IPS-18a (cell line): ENCODE data around the gene ANXA6.

Experiments used
- H3K27ac ChIP-seq: one replicate; pipeline ENCODE4 v1.5.1; 2013; ENCODE audit warnings: low read length
- H3K27me3 ChIP-seq: one replicate; pipeline ENCODE4 v1.6.1; 2013; ENCODE audit warnings: mild to moderate bottlenecking, low read length; ENCODE audit not compliant: control insufficient read depth, insufficient read depth
- H3K36me3 ChIP-seq: one replicate; pipeline ENCODE4 v1.6.1; 2013; ENCODE audit warnings: low read depth, low read length; ENCODE audit not compliant: control insufficient read depth
- H3K4me1 ChIP-seq: one replicate; pipeline ENCODE4 v1.6.1; 2013; ENCODE audit warnings: low read depth, low read length; ENCODE audit not compliant: control insufficient read depth
- H3K4me3 ChIP-seq: one replicate; pipeline ENCODE4 v1.5.1; 2013; ENCODE audit warnings: low read length
- H3K9ac ChIP-seq: one replicate; pipeline ENCODE4 v1.6.1; 2013; ENCODE audit warnings: mild to moderate bottlenecking, low read length, moderate library complexity
- H3K9me3 ChIP-seq: one replicate; pipeline ENCODE4 v1.6.1; 2013; ENCODE audit warnings: low read depth, low read length; ENCODE audit not compliant: control insufficient read depth

Gene ANXA6

DNA sequence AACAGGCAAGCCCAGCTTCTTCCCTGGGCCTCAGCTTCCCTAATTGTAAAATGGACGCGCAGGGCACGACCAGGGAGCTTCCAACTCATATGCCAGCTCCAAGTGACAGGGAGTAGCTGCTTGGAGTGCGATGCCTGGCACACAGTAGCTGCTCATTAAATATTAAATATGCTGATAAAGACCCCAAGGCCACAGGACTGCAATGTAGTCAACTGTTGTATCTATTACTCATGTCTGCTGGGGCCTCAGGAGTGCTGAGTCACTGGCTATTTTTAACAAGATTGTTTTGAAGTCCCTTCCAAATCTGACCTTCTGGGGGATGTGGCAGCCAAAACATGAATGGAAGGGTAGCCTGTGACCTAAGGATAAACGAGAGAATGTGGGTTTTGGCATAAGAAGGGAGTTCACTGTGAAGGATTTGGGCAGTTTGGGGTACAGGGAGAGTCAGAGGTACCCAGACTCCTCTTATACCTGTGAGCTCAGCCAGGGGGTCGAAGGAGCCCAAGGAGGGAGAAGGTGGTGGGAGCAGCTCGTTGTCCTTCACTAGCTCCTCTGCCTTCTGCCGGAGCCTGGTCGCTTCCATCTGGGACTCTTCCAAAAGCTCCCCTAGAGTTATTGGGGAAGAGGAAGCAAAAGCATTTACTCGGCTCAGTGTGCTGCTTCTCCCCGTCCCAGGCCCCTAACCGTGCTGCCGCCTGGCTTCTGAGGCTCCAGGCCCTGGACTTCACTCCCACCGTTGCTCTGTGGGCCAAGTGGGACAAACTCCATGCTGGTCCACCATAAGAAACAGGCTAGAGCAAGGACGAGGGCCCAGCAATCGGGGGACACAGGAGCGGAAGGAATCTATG, 94.2 kb downstream of the ANXA6 start:
- no peaks in the 10 kb centered on the region for H3K27me3 ChIP-seq
- no peak overlapping the region for H3K4me3 ChIP-seq
- no peaks in the 10 kb centered on the region for H3K9me3 ChIP-seq
- no peaks in the 10 kb centered on the region for H3K4me1 ChIP-seq
- H3K36me3 ChIP-seq, result peaks cover 10% of the 10 kb centered on the region
- H3K9ac ChIP-seq, result no peak overlapping the region
- H3K27ac ChIP-seq, result no peak overlapping the region

DNA sequence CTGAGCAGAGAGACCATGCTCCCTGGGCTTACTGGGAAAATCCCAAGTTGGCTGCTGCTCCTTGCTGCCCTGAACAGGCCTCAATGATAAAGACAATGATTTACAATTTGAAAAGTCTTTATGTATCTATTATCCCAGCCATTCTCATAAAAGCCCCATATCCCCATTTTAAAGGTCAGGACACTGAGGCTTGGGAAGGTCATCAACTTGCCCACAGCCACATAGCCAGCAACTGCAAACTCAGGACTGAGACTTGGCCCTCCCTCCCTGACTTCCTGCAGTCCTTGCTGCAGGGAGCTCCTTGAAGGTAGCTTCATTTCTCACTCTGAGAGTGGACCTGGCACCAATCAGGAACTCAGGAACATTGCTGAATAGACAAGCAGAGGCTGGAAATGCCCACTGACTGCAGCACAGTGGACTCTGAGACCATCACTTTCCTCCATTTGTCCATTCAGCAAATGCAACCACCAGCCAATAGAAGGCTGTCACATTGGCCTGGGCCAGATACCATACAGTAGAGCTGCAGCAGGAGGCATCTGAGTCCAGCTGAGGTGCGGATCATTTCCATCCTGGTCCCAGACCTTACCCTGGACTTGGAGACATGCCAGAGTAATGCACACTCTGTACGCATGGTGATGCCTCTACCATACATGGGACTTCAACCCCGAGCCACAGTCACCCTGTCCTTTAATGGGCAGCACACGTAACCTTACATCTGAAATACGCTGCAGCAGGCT, 95.0 kb downstream of the ANXA6 start:
- Histone ChIP-seq H3K9ac (no peak overlapping the region), H3K9me3 (no peaks in the 10 kb centered on the region), H3K4me3 (no peak overlapping the region), H3K27me3 (no peaks in the 10 kb centered on the region), H3K36me3 (peaks cover 10% of the 10 kb centered on the region), H3K27ac (no peak overlapping the region), H3K4me1 (no peaks in the 10 kb centered on the region)

DNA sequence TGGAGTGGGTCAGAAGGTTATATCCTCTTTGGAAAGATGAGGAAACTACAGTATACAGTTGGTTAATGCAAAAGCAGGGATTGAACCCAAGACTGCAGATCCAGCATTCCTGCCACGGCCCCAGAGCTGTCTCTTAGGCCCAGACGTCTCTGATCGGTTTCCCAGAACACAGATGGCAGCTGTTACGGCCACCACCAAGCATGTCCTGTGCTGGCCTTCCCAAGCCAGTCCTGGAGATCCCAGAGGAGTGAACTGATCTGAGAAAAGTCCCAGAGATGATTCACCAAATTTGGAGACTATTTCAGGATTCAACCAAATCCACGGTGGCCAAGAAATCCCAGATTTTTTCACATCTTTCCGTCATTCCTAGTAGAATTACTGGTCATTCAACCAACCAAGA, 96.8 kb downstream of the ANXA6 start:
- Histone ChIP-seq H3K4me1 (no peaks in the 10 kb centered on the region), H3K4me3 (no peak overlapping the region), H3K36me3 (peaks cover 10% of the 10 kb centered on the region), H3K9ac (no peak overlapping the region), H3K27me3 (no peaks in the 10 kb centered on the region), H3K9me3 (no peaks in the 10 kb centered on the region), H3K27ac (no peak overlapping the region)

DNA sequence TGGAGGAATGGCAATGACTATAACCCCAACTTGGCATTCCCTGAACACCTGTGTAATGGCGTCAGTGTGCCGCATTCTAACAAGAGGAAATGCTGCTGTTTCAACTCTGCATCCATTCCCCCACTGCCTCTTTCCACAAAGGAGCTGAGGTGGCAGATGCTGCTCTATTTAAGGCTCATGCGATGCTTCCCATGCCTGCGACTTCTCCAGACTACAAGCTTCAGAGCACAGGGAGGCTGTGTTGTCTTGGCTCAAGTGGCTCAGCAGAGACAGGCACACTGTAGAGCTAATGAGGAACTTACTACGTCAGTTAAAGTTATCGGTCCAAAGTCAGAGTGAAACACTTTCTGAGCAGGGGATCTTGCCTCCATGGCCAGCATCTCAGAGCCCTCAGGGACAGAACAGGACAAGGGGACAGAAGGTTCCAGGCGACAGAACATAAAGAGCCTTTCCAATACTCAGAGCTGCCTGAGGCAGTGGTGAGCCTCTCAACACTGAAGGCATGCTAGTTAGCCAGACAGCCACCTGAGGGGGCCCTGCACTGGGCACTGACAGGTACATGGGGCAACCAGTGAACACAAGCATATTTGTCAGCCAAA, 98.6 kb downstream of the ANXA6 start:
- H3K36me3 ChIP-seq, result peaks cover 10% of the 10 kb centered on the region
- no peak overlapping the region for H3K9ac ChIP-seq
- H3K4me1 ChIP-seq, result no peaks in the 10 kb centered on the region
- no peak overlapping the region for H3K4me3 ChIP-seq
- no peak overlapping the region for H3K27ac ChIP-seq
- H3K9me3 ChIP-seq, result no peaks in the 10 kb centered on the region
- H3K27me3 ChIP-seq, result no peaks in the 10 kb centered on the region

DNA sequence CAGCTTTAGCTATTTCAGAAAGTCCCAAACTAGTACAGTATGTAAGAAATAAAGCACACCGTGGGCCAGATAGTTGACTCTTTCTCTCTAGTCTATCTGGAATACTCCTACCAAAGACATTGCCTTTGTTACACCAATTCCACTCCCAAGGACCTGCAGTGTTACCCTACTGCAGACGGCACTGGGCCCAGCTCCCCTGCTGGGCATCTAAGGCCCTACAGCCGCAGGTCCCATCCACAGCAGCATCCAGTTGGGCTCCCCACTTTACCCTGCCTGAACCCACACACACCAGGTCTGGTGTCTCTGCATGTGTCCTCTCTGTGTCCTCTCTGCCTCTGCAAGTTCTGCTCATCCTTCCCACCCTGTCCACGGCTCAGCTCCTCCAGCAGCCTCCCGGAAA, 99.3 kb downstream of the ANXA6 start:
- no peaks in the 10 kb centered on the region for H3K27me3 ChIP-seq
- no peaks in the 10 kb centered on the region for H3K4me1 ChIP-seq
- peaks cover 10% of the 10 kb centered on the region for H3K36me3 ChIP-seq
- no peak overlapping the region for H3K4me3 ChIP-seq
- no peak overlapping the region for H3K9ac ChIP-seq
- H3K9me3 ChIP-seq, result no peaks in the 10 kb centered on the region
- H3K27ac ChIP-seq, result no peak overlapping the region

DNA sequence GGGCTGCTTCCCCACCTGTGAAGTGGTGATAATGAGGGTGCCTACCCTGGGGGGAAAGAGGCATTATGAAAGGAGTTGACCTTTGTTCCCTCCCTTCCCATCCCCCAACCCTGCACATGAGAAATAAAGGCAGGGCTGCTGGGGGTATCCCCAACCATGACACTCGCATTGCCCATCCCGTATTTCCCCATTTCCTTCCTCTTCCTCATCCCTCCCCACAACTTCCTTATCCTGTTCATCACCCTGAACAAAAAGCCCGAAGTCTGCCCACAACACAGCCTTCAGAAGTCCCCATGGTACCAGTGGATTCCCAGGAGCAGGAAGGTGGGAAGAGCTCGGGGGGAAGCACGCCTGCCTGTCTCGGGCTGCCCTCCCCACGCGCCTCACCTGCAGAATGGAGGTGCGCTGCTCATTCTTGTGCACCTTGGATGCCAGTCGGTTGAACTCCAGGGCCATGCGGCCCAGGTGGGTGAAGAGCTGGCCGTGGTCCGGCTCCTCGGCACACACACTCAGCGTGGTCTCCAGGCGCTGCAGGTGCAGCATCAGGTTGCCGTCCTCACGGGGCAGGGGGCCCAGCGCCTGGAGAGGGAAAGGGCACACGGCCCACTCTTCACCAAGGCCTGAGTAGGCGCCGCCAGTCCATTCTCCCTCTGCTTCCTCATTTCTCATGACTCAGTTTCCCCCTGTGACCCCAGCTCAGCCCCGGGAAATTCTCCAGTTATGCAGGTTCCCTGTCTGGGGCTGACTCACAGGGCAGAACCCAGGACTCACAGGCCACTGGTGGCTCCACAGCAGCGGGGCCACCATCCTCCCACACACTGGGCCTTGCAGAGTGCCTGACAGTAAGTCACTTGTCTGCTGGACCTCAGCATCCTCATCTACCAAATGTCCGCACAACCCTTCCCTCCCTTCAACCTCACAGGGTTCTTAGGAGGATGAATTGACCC, 100.9 kb downstream of the ANXA6 start:
- Histone ChIP-seq H3K9me3 (no peaks in the 10 kb centered on the region), H3K27ac (no peak overlapping the region), H3K4me3 (no peak overlapping the region), H3K27me3 (no peaks in the 10 kb centered on the region), H3K9ac (no peak overlapping the region), H3K36me3 (peaks cover 6% of the 10 kb centered on the region), H3K4me1 (no peaks in the 10 kb centered on the region)

DNA sequence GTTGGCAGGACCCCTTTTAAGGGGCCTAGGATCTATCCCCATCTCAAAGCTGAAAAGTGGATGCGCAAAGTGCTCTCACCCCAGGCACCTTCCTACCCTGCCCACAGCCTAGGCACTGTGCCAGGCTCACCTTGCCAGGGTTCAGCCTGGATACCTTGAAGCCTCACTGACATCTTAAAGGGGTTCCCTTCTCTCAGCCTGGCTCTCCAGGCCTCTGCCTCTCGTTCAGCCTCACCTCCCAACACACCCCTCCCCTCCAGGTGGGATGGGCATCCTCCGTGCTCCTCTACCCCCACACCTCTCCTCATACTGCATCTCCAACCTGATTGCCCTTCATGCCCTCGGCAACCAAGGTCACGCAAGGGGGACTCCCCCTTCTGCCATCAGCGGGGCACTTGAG, 102.2 kb downstream of the ANXA6 start:
- Histone ChIP-seq H3K4me1 (no peaks in the 10 kb centered on the region), H3K36me3 (peaks cover 9% of the 10 kb centered on the region), H3K27ac (no peak overlapping the region), H3K27me3 (no peaks in the 10 kb centered on the region), H3K4me3 (no peak overlapping the region), H3K9ac (no peak overlapping the region), H3K9me3 (no peaks in the 10 kb centered on the region)

DNA sequence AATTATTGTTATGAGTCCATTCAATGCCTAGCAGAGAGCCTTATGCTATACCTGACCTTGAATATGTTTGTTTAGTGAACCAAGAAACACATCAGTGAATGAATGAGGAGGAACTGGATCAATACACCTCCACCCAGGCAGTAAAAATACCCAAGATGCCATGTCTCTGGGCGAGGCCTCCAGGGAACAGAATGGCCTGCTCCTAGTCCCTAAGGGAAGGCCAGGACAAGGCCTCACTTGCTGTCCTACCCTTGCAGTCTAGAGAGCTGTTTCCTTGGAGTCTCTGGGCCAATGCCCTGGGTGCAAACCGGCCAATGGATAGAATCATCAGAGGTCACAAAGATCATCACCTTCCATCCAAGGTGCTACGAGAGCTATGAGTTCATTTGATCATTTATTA, 102.9 kb downstream of the ANXA6 start:
- Histone ChIP-seq H3K36me3 (peaks cover 9% of the 10 kb centered on the region), H3K4me3 (no peak overlapping the region), H3K4me1 (no peaks in the 10 kb centered on the region), H3K9me3 (no peaks in the 10 kb centered on the region), H3K27me3 (no peaks in the 10 kb centered on the region), H3K27ac (no peak overlapping the region), H3K9ac (no peak overlapping the region)

DNA sequence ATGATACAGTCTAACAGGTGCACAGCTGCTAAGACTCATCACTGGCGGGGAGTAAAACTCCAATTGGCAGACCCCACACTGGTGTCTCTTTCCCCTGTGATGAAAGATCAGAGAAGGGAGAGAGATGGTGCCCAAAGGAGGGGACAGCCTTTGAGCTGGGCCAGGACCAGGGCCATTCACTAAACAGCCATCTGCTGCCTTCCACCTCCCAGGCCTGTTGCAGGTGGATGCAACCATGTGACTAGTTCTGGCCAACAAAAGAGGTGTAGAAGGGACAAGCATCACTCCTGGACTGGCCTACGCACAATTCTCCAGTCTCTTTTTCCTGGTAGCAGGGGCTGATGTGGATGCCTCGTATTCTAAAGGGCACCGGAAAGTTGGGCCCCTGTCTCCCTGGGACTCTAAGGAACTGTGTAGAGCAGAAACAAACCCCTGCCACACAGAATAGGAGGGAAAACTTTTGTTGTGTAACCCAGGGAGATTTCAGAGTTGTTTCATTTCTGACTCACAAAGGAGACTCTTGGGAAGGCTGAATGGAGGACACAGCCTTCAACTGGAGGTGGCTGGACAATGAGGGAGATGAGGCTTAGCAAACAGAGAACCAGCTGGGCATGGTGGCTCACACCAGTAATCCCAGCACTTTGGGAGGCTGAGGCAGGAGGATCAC, 103.7 kb downstream of the ANXA6 start:
- Histone ChIP-seq H3K27me3 (no peaks in the 10 kb centered on the region), H3K36me3 (peaks cover 10% of the 10 kb centered on the region), H3K4me3 (no peak overlapping the region), H3K9me3 (no peaks in the 10 kb centered on the region), H3K4me1 (no peaks in the 10 kb centered on the region), H3K9ac (no peak overlapping the region), H3K27ac (no peak overlapping the region)

DNA sequence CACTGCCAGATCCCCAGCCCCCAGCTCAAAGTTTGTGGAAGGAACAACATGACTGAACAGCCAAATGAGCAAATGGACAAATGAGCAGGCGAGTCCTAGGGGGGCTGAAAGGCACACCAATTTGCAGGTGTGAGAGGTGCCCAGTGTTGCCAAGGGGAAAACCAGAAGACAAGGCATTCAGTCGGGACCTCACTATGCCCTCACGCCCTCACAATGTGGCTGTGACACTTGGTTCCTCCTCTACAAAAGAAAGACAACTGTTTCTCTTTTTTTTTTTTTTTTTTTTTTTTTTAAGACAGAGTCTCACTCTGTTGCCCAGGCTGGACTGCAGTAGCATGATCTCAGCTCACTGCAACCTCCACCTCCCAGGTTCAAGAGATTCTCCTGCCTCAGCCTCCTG, 104.7 kb downstream of the ANXA6 start:
- Histone ChIP-seq H3K36me3 (peaks cover 9% of the 10 kb centered on the region), H3K27me3 (no peaks in the 10 kb centered on the region), H3K4me1 (no peaks in the 10 kb centered on the region), H3K9me3 (no peaks in the 10 kb centered on the region), H3K9ac (no peak overlapping the region), H3K27ac (no peak overlapping the region), H3K4me3 (no peak overlapping the region)
